ENCODE measurements around the gene MAP3K4. TPM values are rescaled to one million over a fixed set of nuclear protein-coding genes. Genes with fewer than 3 reads are reported as not detected.

MAP3K4 gene
- polyA plus RNA-seq, 3 donors, result 3.2 to 12.3 (median 3.5) TPM

GRCh38 chr6:160992980-160993314, 1.4 kb downstream of the MAP3K4 start:
- H3K4me1 Mint-ChIP-seq, result peaks cover 33% of the 10 kb centered on the region

DNA sequence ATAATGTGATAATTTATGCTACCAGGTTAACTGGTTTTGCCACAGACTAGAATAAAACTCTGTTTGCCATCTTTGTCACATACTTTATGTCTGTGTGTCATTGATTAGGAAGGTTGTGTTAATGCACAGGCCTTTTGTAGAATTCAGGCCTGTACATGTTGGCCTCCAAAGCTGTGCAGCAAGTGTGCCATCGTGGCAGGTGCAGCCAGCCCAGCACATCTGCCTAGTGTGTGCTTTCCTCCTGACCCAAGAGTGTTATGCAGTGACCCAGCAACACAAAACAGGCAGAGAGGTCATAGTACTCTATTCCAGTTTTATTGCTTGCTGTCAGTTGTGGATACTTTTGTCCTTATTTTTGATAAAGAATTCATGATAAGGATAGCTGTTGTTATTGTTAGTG, 3.7 kb downstream of the MAP3K4 start:
- Histone ChIP-seq H2AFZ (ENCODE audit: insufficient read depth, low read depth, low read length, poor library complexity, severe bottlenecking) (no peak overlapping the region), H3K79me2 (ENCODE audit: insufficient read depth, low read length) (peaks cover 82% of the 10 kb centered on the region), H3K36me3 (replicated peaks in 1 of 2; ENCODE audit: control insufficient read depth in 1 of 2, insufficient read depth in 2 of 2, low read length in 2 of 2) (no peaks in the 10 kb centered on the region), H3K9me3 (replicated peaks in 1 of 2; ENCODE audit: control insufficient read depth in 1 of 2, insufficient read depth in 1 of 2, low read length in 2 of 2) (no peaks in the 10 kb centered on the region), H3K27ac (ENCODE audit: low read depth in 1 of 2, low read length in 2 of 2) (no peak overlapping the region), H3K4me1 (ENCODE audit: control insufficient read depth in 1 of 2, insufficient read depth in 2 of 2, low read length in 2 of 2) (peaks cover 22 to 36% of the 10 kb centered on the region in 2 donors), H4K20me1 (ENCODE audit: insufficient read depth, low read length) (peaks cover 24% of the 10 kb centered on the region), H3K27me3 (ENCODE audit: control insufficient read depth in 2 of 2, insufficient read depth in 2 of 2, low read length in 2 of 2) (no peaks in the 10 kb centered on the region), H3K4me2 (replicated peaks; ENCODE audit: extremely low read depth, low read length, poor library complexity, severe bottlenecking) (no peak overlapping the region), H3K4me3 (replicated peaks in 1 of 3; ENCODE audit: low read depth in 2 of 3, low read length in 3 of 3) (no peak overlapping the region), H3K9ac (ENCODE audit: insufficient read depth, low read length, poor library complexity, severe bottlenecking) (no peak overlapping the region)
- TF ChIP-seq, protein P1, sequence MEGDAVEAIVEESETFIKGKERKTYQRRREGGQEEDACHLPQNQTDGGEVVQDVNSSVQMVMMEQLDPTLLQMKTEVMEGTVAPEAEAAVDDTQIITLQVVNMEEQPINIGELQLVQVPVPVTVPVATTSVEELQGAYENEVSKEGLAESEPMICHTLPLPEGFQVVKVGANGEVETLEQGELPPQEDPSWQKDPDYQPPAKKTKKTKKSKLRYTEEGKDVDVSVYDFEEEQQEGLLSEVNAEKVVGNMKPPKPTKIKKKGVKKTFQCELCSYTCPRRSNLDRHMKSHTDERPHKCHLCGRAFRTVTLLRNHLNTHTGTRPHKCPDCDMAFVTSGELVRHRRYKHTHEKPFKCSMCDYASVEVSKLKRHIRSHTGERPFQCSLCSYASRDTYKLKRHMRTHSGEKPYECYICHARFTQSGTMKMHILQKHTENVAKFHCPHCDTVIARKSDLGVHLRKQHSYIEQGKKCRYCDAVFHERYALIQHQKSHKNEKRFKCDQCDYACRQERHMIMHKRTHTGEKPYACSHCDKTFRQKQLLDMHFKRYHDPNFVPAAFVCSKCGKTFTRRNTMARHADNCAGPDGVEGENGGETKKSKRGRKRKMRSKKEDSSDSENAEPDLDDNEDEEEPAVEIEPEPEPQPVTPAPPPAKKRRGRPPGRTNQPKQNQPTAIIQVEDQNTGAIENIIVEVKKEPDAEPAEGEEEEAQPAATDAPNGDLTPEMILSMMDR (IDR thresholded peaks at IDR 0.05), result no peak
- DNase-seq, result no peak
- Mint-ChIP-seq H3K27ac (peak overlapping the region in 3 of 7 donors; percentile 19 to 83 (median 57)), H3K9me3 (no peaks in the 10 kb centered on the region), H3K4me1 (peaks cover 33% of the 10 kb centered on the region), H3K36me3 (peaks cover 4 to 6% of the 10 kb centered on the region in 2 donors), H3K27me3 (ENCODE audit: low read depth in 3 of 3) (no peaks in the 10 kb centered on the region), H3K4me3 (no peak overlapping the region)
- intact Hi-C loops (cut with micrococcal nuclease), result loop anchor here (5.0 to 10.0 kb wide), 2 partner anchors 270 to 362 kb away; no protein-coding TSS in a partner anchor
- 100% methylated on average over 1 of the region's 1 CpG for WGBS (ENCODE audit: insufficient coverage)

More at GRCh38 chr6:160992980-160993314, 1.4 kb downstream of the MAP3K4 start:
- Mint-ChIP-seq H3K9me3 (no peaks in the 10 kb centered on the region), H3K27me3 (ENCODE audit: low read depth in 3 of 3) (peaks cover 4 to 11% (median 6%) of the 10 kb centered on the region in 3 donors), H3K4me3 (peak overlapping the region; percentile 85 to 95), H3K27ac (peak overlapping the region in 2 of 7 donors; percentile 13 to 92), H3K36me3 (peaks cover 4 to 6% of the 10 kb centered on the region in 2 donors)
- H3K36me3 ChIP-seq (replicated peaks in 1 of 2; ENCODE audit: control insufficient read depth in 1 of 2, insufficient read depth in 2 of 2, low read length in 2 of 2), result no peaks in the 10 kb centered on the region
- no peak for DNase-seq
- peak overlapping the region; percentile 98 for H2AFZ ChIP-seq (ENCODE audit: insufficient read depth, low read depth, low read length, poor library complexity, severe bottlenecking)
- H3K9ac ChIP-seq (ENCODE audit: insufficient read depth, low read length, poor library complexity, severe bottlenecking), result peak overlapping the region; percentile 89
- H4K20me1 ChIP-seq (ENCODE audit: insufficient read depth, low read length), result peaks cover 24% of the 10 kb centered on the region
- peaks cover 61% of the 10 kb centered on the region for H3K79me2 ChIP-seq (ENCODE audit: insufficient read depth, low read length)
- peaks cover 3 to 5% of the 10 kb centered on the region in 2 donors for H3K27me3 ChIP-seq (ENCODE audit: control insufficient read depth in 2 of 2, insufficient read depth in 2 of 2, low read length in 2 of 2)
- no peak overlapping the region for H3K27ac ChIP-seq (ENCODE audit: low read depth in 1 of 2, low read length in 2 of 2)
- intact Hi-C loops (cut with micrococcal nuclease), result loop anchor here (5.0 to 10.0 kb wide), 2 partner anchors 272 to 384 kb away; no protein-coding TSS in a partner anchor
- TF ChIP-seq, protein P1 (IDR thresholded peaks at IDR 0.05), result no peak
- H3K4me3 ChIP-seq (replicated peaks in 1 of 3; ENCODE audit: low read depth in 2 of 3, low read length in 3 of 3), result peak overlapping the region in 2 of 3 experiments; percentile 65 to 93
- H3K9me3 ChIP-seq (replicated peaks in 1 of 2; ENCODE audit: control insufficient read depth in 1 of 2, insufficient read depth in 1 of 2, low read length in 2 of 2), result no peaks in the 10 kb centered on the region
- peak overlapping the region; percentile 99 for H3K4me2 ChIP-seq (replicated peaks; ENCODE audit: extremely low read depth, low read length, poor library complexity, severe bottlenecking)
- peaks cover 22 to 36% of the 10 kb centered on the region in 2 donors for H3K4me1 ChIP-seq (ENCODE audit: control insufficient read depth in 1 of 2, insufficient read depth in 2 of 2, low read length in 2 of 2)

Measured in CD14-positive monocyte (primary cell).